Liver (tissue), 3 donors: Measurements from ENCODE around the gene ZNF827.

Experiments
- CTCF ChIP-seq: fragments of 150-350 bp; IDR thresholded peaks from 2 replicates; pipeline ENCODE4 v1.5.1; 2017; ENCODE audit warnings: improper control_type of control experiment, low read depth, low read length; ENCODE audit not compliant: missing input control
- EGR1 ChIP-seq, 2 donors: IDR thresholded peaks; 2 replicates each; pipeline ENCODE4 v1.6.1; 2016 to 2018; ENCODE audit warnings: antibody characterized with exemption in 2 of 2, low read depth in 2 of 2
- GABPA ChIP-seq, 2 donors: IDR thresholded peaks in 1 of 2; conservative IDR thresholded peaks in 1 of 2; 2 replicates each; pipeline ENCODE4 v1.6.1; 2016; ENCODE audit warnings: antibody characterized with exemption in 2 of 2, mild to moderate bottlenecking in 1 of 2, moderate library complexity in 1 of 2
- HNF4A ChIP-seq, 2 donors: conservative IDR thresholded peaks; 2 replicates each; pipeline ENCODE4 v1.6.1; 2016; ENCODE audit warnings: antibody characterized with exemption in 2 of 2, mild to moderate bottlenecking in 2 of 2
- JUND ChIP-seq, 2 donors: IDR thresholded peaks; 2 replicates each; pipeline ENCODE4 v1.6.1; 2016; ENCODE audit warnings: antibody characterized with exemption in 2 of 2
- MAX ChIP-seq: IDR thresholded peaks from 2 replicates; pipeline ENCODE4 v1.6.1; 2016; ENCODE audit warnings: antibody characterized with exemption
- RAD21 ChIP-seq, 2 donors: IDR thresholded peaks; 2 replicates each; pipeline ENCODE4 v1.6.1; 2016; ENCODE audit warnings: antibody characterized with exemption in 2 of 2, mild to moderate bottlenecking in 2 of 2
- REST ChIP-seq: IDR thresholded peaks from 2 replicates; pipeline ENCODE4 v1.6.1; 2016; ENCODE audit warnings: antibody characterized with exemption, mild to moderate bottlenecking
- RXRA ChIP-seq, 2 donors: IDR thresholded peaks; 2 replicates each; pipeline ENCODE4 v1.6.1; 2017 to 2018; ENCODE audit warnings: antibody characterized with exemption in 2 of 2, mild to moderate bottlenecking in 1 of 2
- TAF1 ChIP-seq: conservative IDR thresholded peaks from 2 replicates; pipeline ENCODE4 v1.6.1; 2016; ENCODE audit warnings: antibody characterized with exemption, mild to moderate bottlenecking
- YY1 ChIP-seq: IDR thresholded peaks from 2 replicates; pipeline ENCODE4 v1.6.1; 2016; ENCODE audit warnings: antibody characterized with exemption, mild to moderate bottlenecking
- ZBTB33 ChIP-seq: IDR thresholded peaks from 2 replicates; pipeline ENCODE4 v1.6.1; 2016; ENCODE audit warnings: antibody characterized with exemption
- donor health status: healthy.
- donor health status: healthy.

GRCh38 chr4:145895056-145895455 is 43.6 kb downstream of the ZNF827 start:
- TF ChIP-seq RXRA (IDR thresholded peaks at IDR 0.05) (no peak), MAX (no peak), CTCF (no peak), RAD21 (IDR thresholded peaks at IDR 0.05) (no peak), YY1 (no peak), JUND (IDR thresholded peaks at IDR 0.05) (no peak), REST (no peak), ZBTB33 (no peak), HNF4A (conservative IDR thresholded peaks at IDR 0.05) (no peak), GABPA (IDR thresholded peaks at IDR 0.05 in 1 of 2, conservative IDR thresholded peaks at IDR 0.05 in 1 of 2) (no peak), EGR1 (IDR thresholded peaks at IDR 0.05; ENCODE audit: low read depth in 2 of 2) (no peak), TAF1 (no peak)
